ENCODE results near the gene SP2. TPM values are rescaled to one million over a fixed set of nuclear protein-coding genes. Genes with fewer than 3 reads are reported as not detected.

Gene SP2
- total RNA-seq, 4 donors from 2014 or later, result 5.1 to 12.6 (median 8.1) TPM

- WGBS, 2 donors, result 40 to 51% methylated on average over 5 of the region's 5 CpGs
- no peak overlapping the region for H3K4me3 ChIP-seq (ENCODE audit: low read depth, poor library complexity, severe bottlenecking)
- TF ChIP-seq CTCF (IDR thresholded peaks at IDR 0.05), result no peak
- TF ChIP-seq POLR2A (IDR thresholded peaks at IDR 0.05), result no peak
- no peak for DNase-seq (ENCODE audit: low spot score in 2 of 2)
- intact Hi-C loops (cut with DNase I; ENCODE audit: low total_unique reads), result no loop called here
Observed at GRCh38 chr17:47967607-47968252, 71.7 kb downstream of the SP2 start.

- DNase-seq (ENCODE audit: low spot score in 2 of 2), result no peak
- intact Hi-C loops (cut with DNase I; ENCODE audit: low total_unique reads), result no loop called here
- no peak overlapping the region for H3K4me3 ChIP-seq (ENCODE audit: low read depth, poor library complexity, severe bottlenecking)
- WGBS, 2 donors, result 92 to 96% methylated on average over 5 of the region's 5 CpGs
- TF ChIP-seq CTCF (IDR thresholded peaks at IDR 0.05), result no peak
- TF ChIP-seq POLR2A (IDR thresholded peaks at IDR 0.05), result no peak
Observed at GRCh38 chr17:47968836-47969235, 72.8 kb downstream of the SP2 start.

DNA sequence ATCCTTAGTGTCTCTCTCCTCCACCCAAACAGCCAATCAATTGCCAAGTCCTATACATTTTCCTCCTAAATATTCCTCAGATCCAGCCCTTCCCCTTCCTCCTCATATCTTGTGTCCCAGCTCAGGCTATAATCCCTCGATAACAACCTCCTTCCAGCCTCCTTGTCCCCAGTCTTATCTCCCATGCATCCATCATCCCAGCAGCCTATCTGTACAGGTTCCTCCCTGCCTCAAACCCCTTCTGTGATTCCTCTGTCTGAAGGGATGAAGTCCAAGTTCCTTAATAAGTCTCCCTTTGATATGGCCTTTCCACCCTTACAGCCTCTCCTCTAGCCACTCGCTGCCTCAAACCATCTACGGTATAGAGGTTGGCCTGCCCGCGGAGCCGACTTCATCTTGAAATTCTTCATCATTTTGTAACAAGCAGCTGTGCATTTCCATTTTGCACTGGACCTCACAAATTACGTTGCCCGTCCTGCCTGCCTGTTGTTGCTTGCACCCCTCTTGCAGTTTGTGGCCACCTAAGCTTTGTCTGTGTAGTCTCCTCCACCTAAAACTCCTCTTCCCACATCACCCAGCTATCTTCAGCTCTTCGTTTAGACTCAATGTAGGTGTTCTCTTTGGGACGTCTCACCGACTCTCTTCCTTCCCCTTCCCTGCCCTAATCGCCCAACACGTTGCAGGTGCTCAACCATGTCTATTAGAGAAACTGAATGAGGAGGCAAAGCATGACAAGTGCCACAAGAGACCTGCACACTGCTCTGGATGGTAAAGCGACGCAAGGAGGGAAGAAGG, 74.1 kb downstream of the SP2 start:
- 42 to 48% methylated on average over 15 of the region's 15 CpGs for WGBS, 2 donors
- TF ChIP-seq POLR2A (IDR thresholded peaks at IDR 0.05), result no peak
- TF ChIP-seq CTCF (IDR thresholded peaks at IDR 0.05), result no peak
- DNase-seq (ENCODE audit: low spot score in 2 of 2), result no peak
- no peak overlapping the region for H3K4me3 ChIP-seq (ENCODE audit: low read depth, poor library complexity, severe bottlenecking)
- intact Hi-C loops (cut with DNase I; ENCODE audit: low total_unique reads), result no loop called here

DNA sequence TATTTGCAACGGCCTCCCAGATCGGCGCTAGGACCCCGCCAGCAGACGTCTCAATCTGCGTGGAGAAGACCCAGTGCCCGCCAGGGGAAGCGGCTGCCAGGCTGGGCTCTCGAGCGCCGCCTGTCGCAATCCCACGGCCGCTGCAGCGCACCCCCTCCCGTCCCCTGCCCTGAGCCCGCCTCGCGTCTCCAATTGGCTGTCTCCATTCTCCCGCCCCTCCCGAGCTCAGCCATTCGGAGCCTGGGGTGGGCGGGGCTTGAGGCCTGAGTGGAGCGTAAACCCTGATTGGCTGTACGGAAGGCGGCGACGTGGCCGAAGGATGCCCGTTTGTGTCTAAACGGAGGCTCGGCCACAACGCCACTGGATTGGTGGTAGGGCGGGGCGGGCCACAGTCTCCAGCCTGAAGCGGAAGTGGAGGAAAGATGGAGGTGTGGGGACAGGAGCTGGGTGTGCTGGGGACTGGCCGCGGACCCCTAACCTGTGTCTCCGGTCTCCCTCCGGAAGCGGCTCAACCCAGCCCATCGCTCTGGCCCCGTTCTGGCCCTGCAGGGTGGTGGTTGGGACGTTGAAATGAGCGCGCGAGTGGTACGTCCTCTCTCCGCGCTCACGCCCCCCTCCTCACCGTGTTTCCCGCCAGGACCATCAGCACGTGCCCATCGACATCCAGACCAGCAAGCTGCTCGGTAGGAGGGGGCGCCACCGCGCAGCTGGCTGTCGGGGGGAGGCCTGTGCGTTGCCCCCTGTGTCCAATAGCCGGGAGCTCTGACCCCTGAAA, 74.9 kb downstream of the SP2 start, which contains the start of gene CDK5RAP3:
Gene CDK5RAP3 (plus strand): TSS at position 389 of the 775 bp plus-strand sequence. CDS start 34 bp downstream, at position 423.
- TF ChIP-seq CTCF (IDR thresholded peaks at IDR 0.05) (peak in 2 of 3 donors; percentile 48 to 96), POLR2A (IDR thresholded peaks at IDR 0.05) (no peak)
- intact Hi-C loops (cut with DNase I; ENCODE audit: low total_unique reads), result no loop called here
- DNase-seq (ENCODE audit: low spot score in 2 of 2), result peak; percentile 100
- peak within 1 kb of the TSS; percentile 91 for H3K4me3 ChIP-seq (ENCODE audit: low read depth, poor library complexity, severe bottlenecking)
- WGBS, 2 donors, result 0 to 1% methylated on average over 23 to 62 of the region's 62 CpGs

DNA sequence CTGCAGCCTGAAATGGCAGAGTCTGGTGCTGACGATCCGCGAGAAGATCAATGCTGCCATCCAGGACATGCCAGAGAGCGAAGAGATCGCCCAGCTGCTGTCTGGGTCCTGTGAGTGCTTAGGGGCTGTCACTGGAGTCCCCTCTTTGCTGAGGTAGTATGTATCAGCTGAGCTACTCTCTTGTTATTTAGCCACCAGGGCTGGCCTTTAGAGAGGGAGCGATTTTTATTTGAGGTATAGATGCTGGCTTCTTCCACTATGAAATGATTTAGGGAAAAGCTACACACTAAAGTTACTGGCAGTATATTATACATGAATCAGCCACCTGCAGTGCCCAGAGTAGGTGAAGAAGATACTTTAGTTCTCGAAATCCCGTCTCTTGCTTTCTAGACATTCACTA, 77.5 kb downstream of the SP2 start:
- TF ChIP-seq CTCF (IDR thresholded peaks at IDR 0.05) (no peak), POLR2A (IDR thresholded peaks at IDR 0.05) (no peak)
- intact Hi-C loops (cut with DNase I; ENCODE audit: low total_unique reads), result no loop called here
- no peak overlapping the region for H3K4me3 ChIP-seq (ENCODE audit: low read depth, poor library complexity, severe bottlenecking)
- no peak for DNase-seq (ENCODE audit: low spot score in 2 of 2)
- WGBS, 2 donors, result 90 to 91% methylated on average over 8 of the region's 8 CpGs
